ENCODE measurements around the gene MAP4K3.

MAP4K3 gene

DNA sequence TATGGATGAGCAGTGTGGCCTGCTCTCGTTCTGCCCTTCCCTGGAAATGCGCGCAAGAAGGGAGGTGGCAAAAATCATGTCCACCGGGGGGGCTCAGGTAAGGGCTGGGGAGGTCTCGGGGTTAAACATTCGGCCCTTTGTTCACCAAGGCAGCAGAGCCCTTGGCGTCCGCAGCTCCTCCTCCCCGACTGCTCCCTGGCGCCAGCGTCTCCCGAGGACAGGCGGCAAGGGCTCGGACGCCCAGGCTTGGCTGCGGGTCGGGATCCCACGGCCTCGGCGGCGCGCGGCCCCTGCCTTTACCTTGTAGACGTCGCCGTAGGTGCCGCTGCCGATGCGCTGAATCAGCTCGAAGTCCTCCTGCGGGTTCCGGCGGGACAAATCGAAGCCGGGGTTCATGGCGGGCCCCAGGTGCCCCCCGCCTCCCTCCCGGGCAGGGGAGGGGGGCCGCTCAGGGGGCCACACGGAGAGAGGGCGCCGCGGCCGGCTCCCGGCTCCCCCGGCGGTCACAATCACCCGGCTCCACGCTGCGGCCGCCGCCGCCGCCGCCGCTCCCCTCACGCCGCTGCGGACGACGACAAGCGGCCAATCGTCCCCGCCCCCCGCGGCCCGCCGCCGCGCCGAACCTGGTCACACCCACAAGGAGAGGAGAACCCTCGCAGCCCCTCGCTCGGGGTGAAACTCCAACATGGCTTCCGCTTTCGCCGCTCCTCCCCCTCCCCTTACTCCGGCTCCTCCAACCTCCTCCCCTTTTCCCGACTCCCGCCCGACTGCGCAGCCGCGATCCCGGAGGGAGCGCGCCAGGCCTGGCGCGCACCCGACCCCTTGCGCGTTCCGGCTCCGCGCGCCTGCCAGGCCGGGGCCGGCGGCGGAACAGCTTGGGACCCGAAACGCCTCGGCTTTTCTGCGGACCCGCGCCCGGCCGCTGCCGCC is at the start of gene MAP4K3:
Gene MAP4K3, minus strand, starts transcription at position 694 of the 930 bp plus-strand sequence. Its CDS starts 298 bp downstream, at position 396.
- peak; percentile 96 for DNase-seq

DNA sequence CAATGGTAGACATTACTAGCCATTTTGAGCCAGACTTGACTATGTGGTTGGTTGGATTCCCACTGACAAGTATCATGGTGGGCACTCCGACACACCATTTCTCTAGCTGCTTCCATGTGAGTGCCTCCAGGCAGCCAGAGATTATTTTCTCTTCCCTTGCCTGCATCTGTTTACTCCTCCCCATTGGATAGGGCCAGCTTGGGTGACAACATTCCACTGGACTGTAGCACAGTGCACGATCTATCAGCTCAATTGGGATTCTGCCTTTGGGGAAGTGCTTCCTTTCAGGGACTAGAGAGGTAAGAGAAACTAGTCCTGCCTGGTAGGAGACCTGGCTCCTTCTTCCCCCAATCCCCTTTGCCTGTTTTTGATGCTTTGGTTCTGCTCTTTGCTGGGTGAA is 49.0 kb upstream of the MAP4K3 start:
- no peak for DNase-seq

DNA sequence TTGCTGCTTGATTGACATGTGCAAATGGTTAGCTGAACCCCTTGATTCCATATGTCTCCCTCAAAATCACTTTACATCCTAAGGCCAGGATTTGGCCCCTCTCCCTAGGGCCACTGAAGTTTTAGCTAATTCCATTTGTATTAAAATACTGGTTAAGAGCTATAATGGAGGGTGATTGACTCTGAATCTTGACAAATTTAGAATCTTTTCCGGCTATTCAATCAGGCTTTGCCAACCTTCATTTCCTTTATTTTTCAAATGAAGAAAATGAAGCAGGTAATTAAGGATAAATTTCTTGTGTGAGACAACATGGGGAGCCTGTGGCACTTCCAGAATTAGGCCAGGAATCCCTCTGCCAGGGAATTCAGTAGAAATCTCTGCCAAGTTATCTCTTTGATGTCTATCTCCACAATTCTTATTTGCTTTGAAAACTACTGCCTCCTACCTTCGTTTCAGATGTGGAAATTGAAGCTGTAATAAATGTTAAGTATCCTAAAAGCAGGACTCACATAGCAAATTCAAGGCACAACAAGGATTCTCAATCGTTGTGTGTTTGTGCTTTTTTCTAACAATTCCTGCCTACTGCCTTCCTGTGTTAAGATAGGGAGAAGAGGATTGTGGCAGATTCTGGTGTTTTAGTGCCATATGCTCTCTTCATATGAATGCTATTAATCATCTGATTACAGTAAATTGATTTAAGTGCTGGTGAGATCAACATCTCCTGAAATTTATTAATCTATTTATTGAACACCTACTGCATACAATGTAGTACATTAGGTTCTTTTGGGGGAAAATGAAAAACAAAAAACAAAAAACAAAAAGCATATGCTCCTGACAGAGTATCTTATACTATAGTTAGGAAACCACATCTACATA is 47.8 kb upstream of the MAP4K3 start:
- DNase-seq = no peak

DNA sequence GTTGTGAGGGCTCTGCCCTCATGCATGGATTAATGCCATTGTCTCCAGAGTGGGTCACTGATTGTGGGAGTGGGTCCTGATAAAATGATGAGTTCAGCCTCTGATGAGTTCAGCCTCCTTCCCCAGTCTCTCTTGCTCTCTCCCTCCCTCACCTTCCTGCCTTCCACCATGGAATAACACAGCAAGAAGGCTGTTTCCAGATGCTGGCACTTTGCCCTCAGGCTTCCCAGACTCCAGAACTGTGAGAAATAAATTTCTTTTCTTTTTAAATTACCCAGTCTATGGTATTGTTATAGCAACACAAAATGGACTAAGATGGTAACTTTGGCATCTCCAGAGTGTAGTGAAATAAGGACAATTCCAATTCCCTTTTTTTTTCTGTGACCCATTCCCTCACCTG is 47.1 kb upstream of the MAP4K3 start:
- DNase-seq = no peak

DNA sequence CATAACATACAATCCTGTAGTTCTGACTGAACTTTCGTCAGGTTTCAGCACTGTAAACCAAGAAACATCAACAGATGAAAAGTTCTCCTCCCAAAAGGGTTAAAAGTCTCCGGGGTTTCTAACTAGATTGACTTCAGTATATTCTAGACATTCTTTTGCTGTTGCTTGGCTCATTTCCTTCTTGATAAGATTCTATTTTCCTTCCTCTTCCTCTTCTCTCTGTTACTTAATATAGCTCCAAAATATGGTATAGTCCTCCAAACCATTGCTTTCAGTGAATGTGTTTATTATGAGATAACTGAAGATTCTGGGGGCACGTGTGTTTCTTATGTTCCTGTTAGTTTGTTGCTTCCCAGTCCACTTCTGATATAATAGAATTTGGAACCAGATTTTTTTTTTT is 46.4 kb upstream of the MAP4K3 start:
- DNase-seq = no peak

DNA sequence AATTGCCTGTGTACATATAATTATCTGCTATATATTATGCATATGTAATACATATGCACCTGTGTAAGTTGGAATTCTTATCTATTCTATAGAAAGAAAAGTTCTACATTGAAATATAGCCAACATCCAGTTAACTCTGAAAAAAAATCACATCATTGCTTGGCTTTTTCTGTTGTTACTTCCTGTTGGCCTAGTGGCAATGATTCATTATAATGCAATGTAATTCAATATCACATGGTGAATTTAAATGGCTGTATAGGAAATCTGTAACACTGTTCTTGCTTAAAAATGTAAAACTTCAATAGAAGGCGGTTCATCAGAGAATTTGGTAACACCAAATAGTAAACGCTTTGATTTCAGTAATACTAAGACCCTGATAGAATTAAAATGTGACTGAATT is 44.5 kb upstream of the MAP4K3 start:
- DNase-seq = no peak

DNA sequence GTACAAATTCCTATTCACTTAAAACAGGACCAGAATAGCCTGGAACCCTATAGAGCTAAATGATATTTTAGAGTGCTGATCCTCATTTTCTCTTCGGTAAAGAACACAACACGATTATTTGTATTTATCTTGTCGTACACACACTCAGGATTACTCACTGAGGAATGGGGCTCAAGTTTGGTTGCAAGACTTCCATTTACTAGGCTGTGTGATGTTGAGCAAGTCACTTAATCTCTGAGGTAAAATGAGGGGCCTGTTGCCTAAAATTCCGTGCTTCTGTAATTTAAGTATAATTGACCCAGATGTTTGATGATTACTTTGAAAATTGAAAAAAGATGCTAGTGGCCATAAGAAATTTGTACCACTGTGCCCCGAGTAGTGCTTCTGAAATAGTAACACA is 42.6 kb upstream of the MAP4K3 start:
- DNase-seq = no peak

DNA sequence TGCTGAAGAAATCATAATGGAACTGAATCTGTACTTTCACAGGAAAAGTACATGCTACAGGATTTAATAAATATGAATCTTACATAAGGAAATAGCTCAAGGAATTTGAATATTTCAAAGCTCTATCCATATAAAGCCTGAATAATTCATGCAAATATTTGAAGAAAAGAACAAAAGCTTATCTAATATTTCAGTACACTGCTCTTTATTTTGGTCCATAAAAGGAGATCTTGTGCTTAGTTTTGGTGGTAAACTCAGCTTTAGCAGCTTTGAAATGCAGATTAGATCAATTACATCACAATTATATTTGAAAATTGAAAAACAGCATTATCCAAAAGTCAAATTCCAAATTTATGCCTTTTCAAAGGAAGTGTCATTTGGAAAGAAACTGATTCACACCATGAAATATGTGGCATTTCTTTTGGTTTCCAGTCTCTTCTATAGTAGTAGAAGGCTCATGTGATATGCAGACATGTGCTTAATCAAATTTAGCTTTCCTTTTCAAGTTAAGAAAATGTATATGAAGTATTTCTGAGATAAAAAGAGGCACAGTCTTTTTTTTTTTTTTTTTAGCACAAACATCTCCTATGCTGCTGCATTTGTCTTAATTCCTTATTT is 42.1 kb upstream of the MAP4K3 start:
- no peak for DNase-seq

DNA sequence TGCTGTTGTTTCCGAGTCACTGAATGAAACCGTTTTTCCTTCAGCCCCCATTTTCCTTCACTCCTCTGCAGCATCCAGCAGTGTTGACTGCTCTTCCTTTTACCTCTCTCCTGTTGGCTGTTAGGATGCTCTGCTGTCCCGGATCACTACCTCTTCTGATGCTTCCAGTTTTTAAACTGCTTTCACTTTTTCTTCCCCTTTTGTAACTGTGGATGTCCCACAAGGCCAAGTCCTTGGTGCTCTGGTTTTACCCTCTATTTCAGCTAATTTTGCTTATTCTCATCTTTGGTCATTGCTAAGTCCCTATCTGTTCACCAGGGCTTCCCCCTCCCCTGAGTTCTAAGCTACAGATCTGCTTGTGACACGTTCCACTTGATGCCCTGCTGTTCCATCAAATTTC is 39.4 kb upstream of the MAP4K3 start:
- DNase-seq = no peak

DNA sequence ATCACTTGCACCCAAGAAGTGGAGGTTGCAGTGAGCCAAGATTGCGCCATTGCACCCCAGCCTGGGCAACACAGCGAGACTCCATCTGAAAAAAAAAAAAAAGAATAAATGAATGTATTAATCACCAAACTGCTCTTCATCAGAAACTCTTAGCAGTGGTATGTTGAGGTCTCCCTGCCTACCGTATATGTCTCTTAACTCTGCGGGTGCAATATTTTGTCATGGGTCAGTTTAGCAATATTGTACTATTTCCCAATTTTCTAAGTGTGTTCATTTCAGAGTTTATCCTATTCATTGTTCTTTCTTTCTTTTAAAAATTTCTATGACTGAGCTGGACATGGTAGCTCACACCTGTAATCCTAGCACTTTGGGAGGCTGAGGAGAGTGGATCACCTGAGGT is 37.9 kb upstream of the MAP4K3 start:
- DNase-seq = no peak

DNA sequence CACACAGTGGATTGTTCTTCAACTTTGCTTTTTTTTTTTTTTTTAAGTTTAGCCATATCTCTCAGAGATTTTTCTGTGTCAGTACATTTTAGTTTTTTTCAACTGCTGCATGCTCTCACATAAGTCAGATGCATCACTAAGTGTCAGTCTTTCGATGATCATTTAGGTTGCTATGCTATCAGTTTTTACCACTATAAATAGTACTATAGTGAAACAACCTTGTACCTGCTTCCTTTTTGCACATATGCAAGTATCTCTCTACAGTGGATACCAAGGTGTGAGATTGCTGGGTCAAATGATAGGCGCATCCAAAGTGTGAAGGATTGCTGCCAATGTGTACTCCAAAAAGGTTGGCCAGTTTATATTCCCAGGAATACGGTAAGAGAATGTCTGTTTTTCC is 33.5 kb upstream of the MAP4K3 start:
- DNase-seq = no peak

DNA sequence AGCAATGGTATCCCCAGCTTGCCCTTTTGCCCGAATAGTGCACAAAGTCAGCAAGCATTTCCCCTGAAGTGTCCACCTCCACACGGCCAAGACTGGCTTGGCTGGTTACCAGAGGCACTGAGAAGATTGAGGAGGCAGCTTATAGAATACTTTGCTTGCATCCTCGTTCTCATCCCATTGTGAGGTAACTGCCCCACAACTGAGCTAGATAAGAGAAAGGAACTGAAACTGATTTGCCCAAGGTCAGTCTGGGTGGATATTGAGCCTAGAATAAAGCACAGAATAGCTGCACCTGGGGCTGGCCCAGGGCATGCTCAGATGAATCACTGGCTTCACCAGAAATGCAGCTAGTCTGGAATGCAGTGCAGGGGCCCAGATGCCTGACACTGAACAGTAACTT is 32.7 kb upstream of the MAP4K3 start:
- DNase-seq = no peak

DNA sequence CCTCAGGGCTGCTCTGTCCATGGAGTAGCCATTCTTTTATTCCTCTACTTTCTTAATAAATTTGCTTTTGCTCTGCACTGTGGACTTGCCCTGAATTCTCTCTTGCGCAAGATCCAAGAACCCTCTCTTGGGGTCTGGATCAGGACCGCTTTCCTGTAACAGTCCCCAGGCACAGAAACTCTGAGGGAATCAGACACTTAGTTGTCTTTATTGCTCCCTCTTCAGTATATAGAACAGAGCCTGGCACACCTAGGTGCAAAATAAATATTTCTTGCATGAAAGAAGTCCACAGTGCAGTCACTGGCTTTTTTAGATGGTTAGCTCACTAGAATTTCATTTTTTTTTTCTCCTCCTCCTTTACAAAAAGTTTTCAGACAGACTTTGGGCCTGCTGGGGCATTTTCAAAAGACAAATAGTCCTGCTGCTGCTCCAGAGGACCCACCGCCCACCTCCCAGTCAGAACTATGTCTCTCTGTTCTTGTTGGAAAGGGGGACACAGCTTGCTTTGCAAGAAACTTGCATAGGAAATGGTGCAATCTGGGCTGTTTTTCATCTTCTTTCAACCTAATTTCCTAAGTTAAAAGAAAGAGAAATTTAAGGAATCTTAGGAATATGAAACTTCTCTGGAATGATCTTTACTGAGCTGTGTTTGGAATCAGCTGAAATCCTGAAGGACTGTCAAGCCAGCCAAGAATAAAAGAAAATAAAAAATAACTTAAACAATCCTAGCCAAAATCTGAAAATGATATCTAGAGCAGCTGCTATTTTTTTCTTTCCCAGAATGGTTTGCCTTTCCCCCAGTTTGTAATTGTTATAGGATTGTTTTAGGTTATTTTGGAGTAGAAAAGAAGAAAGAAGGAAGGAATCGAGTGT is 31.7 kb upstream of the MAP4K3 start:
- no peak for DNase-seq

DNA sequence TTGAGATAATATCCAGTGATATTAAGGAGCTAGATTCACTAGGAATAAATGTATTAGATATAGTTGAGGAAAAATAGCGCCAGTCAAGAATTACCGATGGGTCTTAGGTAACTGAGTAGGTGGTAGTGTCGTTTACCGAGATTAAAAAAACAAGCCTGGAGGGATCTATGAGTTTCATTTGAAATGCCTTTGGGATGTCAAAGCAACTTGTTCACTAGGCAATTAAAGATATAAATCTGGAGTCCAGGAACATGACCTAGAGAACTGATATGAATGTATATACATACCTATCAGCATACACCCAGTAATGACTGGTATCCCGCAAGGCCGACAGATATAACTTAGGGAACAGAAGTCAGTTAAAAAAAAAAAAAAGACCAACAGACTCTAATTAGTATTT is 29.2 kb upstream of the MAP4K3 start:
- no peak for DNase-seq

DNA sequence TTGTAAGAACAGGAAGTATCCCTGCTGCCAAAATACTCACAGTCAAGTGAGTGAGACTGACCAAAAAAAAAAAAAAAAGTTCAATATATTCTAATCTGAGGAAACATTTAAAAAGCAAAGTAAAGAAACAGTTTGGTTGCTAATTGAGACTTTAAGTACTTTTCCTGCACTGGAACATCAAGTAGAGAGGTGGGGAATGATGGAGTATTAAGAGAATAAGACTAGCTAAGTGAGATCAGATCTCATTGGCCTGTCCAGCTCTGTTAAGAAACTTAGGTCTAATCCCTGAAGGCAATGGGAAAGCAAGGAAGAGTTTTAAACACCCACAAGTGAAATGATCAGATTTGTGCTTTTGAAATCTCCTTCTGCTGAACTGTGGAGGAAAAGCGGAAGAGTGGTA is 27.8 kb upstream of the MAP4K3 start:
- DNase-seq = no peak

DNA sequence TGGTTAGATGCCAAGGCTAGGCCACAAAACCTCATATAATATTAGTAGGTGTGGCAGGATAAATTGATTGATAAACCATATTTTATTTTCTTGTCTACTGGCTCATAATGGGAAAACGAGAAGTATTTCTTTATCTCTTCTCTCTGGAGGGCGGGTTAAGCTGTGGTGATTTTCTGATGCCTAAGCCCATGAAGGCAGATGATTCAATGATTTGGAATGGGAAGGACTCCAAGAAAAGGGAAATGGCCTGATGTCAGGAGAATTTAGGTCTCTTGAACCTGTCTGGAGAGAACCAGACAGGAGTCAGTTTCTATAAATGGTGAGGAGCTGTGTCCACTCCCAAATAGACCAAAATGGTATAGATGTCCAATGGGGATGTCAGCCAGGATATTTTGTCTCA is 18.7 kb upstream of the MAP4K3 start:
- no peak for DNase-seq

DNA sequence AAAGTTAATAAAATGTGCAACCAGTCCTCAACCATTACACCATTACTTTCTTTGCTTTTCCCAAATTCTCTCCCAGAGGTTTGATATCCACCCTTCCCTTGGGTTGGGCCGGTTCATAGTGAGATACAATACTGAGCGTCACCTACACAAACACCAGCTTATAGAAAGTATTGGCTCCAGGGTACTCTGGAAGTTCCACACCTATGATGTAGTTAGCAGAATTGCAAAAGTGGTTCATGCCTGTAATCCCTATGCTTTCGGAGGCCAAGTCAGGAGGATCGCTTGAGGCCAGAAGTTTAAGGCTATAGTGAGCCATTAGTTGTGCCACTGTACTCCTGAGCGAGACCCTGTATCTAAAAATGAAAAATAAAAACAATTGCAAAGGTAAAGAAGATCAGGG is 15.3 kb upstream of the MAP4K3 start:
- no peak for DNase-seq

DNA sequence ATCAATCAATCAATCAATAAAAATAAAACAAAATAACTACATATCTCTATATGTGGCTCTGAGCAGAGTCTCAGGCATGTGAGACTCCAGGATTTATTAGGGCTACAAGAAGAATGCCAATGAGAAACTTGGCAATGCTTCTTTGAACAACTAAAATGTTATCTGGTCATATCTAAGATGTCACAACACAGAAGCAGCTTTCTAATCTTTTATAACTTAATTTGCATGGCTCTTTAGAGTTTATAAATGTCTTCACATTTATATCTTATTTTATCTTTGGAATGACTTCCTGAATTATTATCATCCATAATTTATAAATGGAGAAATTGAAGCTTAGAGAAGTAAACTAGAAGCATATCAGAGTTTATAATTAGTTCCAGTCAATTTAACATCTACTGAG is 14.9 kb upstream of the MAP4K3 start:
- DNase-seq = no peak

DNA sequence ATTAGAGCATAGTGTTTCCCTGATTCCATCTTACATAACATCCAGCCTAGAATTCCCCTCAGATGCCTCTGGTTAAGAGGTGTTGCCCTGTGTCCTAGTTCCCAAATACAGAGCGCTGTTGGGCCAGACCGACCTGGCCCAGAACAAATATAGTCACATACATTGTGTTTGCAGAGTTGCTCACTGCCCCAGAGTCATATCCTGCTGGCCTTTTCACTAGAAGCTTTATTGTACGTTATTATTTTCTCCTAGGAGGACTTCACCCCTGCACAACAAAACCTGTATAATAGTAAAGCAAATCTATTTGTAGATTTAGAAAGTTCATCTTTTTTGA is 11.1 kb upstream of the MAP4K3 start:
- DNase-seq = no peak

DNA sequence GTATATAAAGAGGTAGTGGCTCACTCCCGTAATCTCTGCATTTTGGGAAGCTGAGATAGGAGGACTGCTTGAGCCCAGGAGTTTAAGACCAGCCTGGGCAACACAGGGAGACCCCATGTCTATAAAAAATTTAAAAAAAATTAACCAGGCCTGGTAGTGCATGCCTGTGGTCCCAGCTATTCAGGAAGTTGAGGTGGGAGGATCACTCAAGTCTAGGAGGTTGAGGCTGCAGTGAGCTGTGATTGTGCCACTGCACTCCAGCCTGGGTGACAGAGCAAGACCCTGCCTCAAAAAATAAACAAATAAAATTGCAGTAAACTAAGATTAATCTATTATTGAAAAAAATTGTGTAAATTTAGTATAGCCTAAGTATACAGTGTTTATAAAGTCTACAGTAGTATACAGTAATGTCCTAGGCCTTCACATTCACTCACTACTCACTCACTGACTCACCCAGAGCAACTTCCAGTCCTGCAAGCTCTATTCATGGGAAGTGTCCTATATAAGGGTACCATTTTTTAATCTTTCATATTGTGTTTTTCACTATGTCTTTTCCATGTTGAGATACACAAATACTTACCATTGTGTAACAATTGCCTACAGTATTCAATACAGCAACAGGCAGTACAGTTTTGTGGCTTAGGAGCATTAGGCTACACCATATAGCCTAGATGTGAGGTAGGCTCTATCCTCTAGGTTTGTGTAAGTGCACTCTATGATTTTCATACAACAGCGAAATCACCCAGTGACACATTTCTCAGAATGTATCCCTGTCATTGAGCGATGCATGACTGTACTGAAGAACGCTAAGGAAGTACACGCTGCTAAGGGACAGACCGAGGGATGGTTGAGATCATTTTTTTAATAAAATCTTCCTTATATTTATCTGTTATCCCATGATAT is 10.4 kb upstream of the MAP4K3 start:
- DNase-seq = no peak

DNA sequence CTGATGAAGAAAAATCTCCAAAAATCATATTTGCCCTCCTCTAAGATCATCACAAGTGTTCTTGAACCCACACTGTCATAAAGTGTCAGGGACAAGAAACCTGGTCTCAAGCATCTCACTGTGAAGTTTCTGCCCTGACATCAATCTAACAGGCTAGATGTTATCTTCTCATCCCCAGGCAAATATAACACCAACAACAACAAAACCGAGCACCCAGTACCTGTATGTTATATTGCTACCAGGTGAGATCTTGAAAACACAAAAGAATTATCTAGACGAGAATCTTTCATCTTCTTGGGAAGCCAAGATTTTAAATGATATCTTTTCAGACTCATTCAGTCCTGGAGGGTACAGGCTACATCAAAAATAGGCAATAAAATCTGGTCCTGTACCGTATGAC is 8.8 kb upstream of the MAP4K3 start:
- no peak for DNase-seq

DNA sequence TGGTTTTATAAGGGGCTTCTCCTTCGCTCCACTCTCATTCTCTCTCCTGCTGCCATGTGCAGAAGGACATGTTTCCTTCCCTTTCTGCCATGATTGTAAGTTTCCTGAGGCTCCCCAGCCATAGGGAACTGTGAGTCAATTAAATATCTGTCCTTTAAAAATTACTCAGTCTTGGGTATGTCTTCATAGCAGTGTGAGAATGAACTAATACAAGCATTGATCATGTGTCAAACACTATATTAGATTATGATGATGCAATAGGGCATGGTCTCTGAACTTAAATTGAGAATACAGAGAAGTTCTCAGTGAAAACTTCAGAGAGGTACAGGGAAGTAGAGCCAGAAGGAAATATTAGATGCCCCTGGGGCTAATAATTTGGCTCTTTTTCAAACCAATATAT is 5.9 kb upstream of the MAP4K3 start:
- no peak for DNase-seq

Measured in NCI-H2227 treated with DMSO at 0.1 percent for 48 hours (cell line).